Type B pancreatic cell (in vitro differentiated cells): ENCODE measurements around the gene CLDN15. TPM values are rescaled to one million over a fixed set of nuclear protein-coding genes. Genes with fewer than 3 reads are reported as not detected.
"Not testable (repeated sequence)": the region's sequence is repeated elsewhere in the genome, so short reads cannot be mapped to it uniquely, and the experiment has no call there.

ENCODE experiments used
- DNase-seq: peaks from one replicate; pipeline ENCODE4 v3.0.0; 2021; ENCODE audit warnings: mixed read lengths; ENCODE audit not compliant: unreplicated experiment; ENCODE audit errors: extremely low spot score
- H3K27ac Mint-ChIP-seq: 2 replicates; pipeline ENCODE4 v1.8.0; 2021; ENCODE audit warnings: mild to moderate bottlenecking, mixed read lengths
- H3K27me3 Mint-ChIP-seq: 2 replicates; pipeline ENCODE4 v1.8.0; 2021; ENCODE audit warnings: mixed read lengths
- H3K36me3 Mint-ChIP-seq: 2 replicates; pipeline ENCODE4 v1.8.0; 2021; ENCODE audit warnings: mixed read lengths
- H3K4me1 Mint-ChIP-seq: one replicate; pipeline ENCODE4 v1.8.0; 2021; ENCODE audit warnings: mixed read lengths; ENCODE audit not compliant: unreplicated experiment
- H3K4me3 Mint-ChIP-seq: 2 replicates; pipeline ENCODE4 v1.8.0; 2021; ENCODE audit warnings: mild to moderate bottlenecking, mixed read lengths
- H3K9me3 Mint-ChIP-seq: 2 replicates; pipeline ENCODE4 v1.8.0; 2021; ENCODE audit warnings: mixed read lengths
- CTCF ChIP-seq: fragments of 200-600 bp; sonication (generic); conservative IDR thresholded peaks from 2 replicates; pipeline ENCODE4 v1.5.0; 2021; ENCODE audit warnings: antibody characterized with exemption, mild to moderate bottlenecking
- long read RNA-seq: library from polyadenylated mRNA; unstranded; transcript quantifications from one replicate; pipeline ENCODE4 v2.0.0, GENCODE V29; 2020
- total RNA-seq: library from RNA; stranded (reverse); gene quantifications from 2 replicates; pipeline ENCODE4 v1.2.1, GENCODE V29; 2021; ENCODE audit warnings: low replicate concordance

Gene CLDN15
- 9.5 and 16.3 TPM in 2 replicates for total RNA-seq
- long read RNA-seq, partial matches to known transcripts = 0 of 1 reads
- long read RNA-seq, other reads (novel, unspliced or antisense) = 1 of 1 reads

- H3K9me3 Mint-ChIP-seq = no peaks in the 10 kb centered on the region
- no peak within 1 kb of the TSS for H3K27ac Mint-ChIP-seq
- no peaks in the 10 kb centered on the region for H3K4me1 Mint-ChIP-seq
- no peak for TF ChIP-seq CTCF
- no peak within 1 kb of the TSS for H3K4me3 Mint-ChIP-seq
- no peak for DNase-seq
- H3K27me3 Mint-ChIP-seq = no peaks in the 10 kb centered on the region
- no peaks in the 10 kb centered on the region for H3K36me3 Mint-ChIP-seq
Observed at GRCh38 chr7:101237206-101238067, at the start of gene CLDN15. Gene CLDN15 (minus strand): TSS chr7:101237802. CDS start chr7:101237581, 221 bp downstream.

- peaks cover 64% of the 10 kb centered on the region for H3K27me3 Mint-ChIP-seq
- peaks cover 4% of the 10 kb centered on the region for H3K4me1 Mint-ChIP-seq
Observed at GRCh38 chr7:101287032-101287431, 49.4 kb upstream of the CLDN15 start.

GRCh38 chr7:101285880-101286279, 48.3 kb upstream of the CLDN15 start:
- H3K36me3 Mint-ChIP-seq, H3K4me1 Mint-ChIP-seq, H3K27ac Mint-ChIP-seq, DNase-seq, H3K9me3 Mint-ChIP-seq, H3K4me3 Mint-ChIP-seq: not testable (repeated sequence)
- peaks cover 56% of the 10 kb centered on the region for H3K27me3 Mint-ChIP-seq

More at GRCh38 chr7:101287032-101287431, 49.4 kb upstream of the CLDN15 start:
- Mint-ChIP-seq H3K4me3 (no peak overlapping the region), H3K9me3 (no peaks in the 10 kb centered on the region), H3K27ac (no peak overlapping the region), H3K36me3 (no peaks in the 10 kb centered on the region)
- DNase-seq = no peak
- TF ChIP-seq CTCF = no peak

- Mint-ChIP-seq H3K4me1 (no peaks in the 10 kb centered on the region), H3K27me3 (peaks cover 53% of the 10 kb centered on the region), H3K27ac (no peak overlapping the region), H3K4me3 (no peak overlapping the region), H3K36me3 (no peaks in the 10 kb centered on the region), H3K9me3 (no peaks in the 10 kb centered on the region)
- no peak for TF ChIP-seq CTCF
- DNase-seq = no peak
Observed at GRCh38 chr7:101285171-101285570, 47.6 kb upstream of the CLDN15 start.

- H3K9me3 Mint-ChIP-seq, DNase-seq, H3K36me3 Mint-ChIP-seq, H3K4me3 Mint-ChIP-seq, H3K4me1 Mint-ChIP-seq, H3K27ac Mint-ChIP-seq: not testable (repeated sequence)
- H3K27me3 Mint-ChIP-seq = peaks cover 20% of the 10 kb centered on the region
Observed at GRCh38 chr7:101280912-101281311, 43.3 kb upstream of the CLDN15 start.

GRCh38 chr7:101278461-101279292, 41.1 kb upstream of the CLDN15 start:
- Mint-ChIP-seq H3K4me3 (no peak overlapping the region), H3K9me3 (no peaks in the 10 kb centered on the region), H3K27ac (no peak overlapping the region), H3K4me1 (no peaks in the 10 kb centered on the region), H3K27me3 (peaks cover 19% of the 10 kb centered on the region), H3K36me3 (no peaks in the 10 kb centered on the region)
- DNase-seq = no peak
- TF ChIP-seq CTCF = no peak
